ENCODE measurements around the gene TSEN15.
A peak's percentile ranks its signal among the peaks of the same experiment; 100 is the strongest.

- TF ChIP-seq CTCF (IDR thresholded peaks at IDR 0.05) = no peak
- peak; percentile 12 to 69 (median 61) for TF ChIP-seq POLR2AphosphoS5 (IDR thresholded peaks at IDR 0.05)
Measured at GRCh38 chr1:184051485-184052193, at the start of gene TSEN15.

All from transverse colon (tissue), 4 donors.